Head of caudate nucleus (tissue), 42 donors: ENCODE data around the gene LYG1.
"Not testable (repeated sequence)": the region's sequence is repeated elsewhere in the genome, so short reads cannot be mapped to it uniquely, and the experiment has no call there.

ENCODE experiments used
- DNase-seq, 42 donors: peaks; one replicate each; pipeline versions ENCODE4 v3.0.0 to v3.0.0-alpha.2; 2020 to 2021; ENCODE audit warnings: mixed read lengths in 7 of 42
- intact Hi-C: fragments of 100-400 bp; cut with DNase I; formaldehyde crosslinking; loops from one replicate; pipeline ENCODE4 v1.15.0; 2022

Gene LYG1

GRCh38 chr2:99279969-99280695 lies 20.9 kb downstream of the LYG1 start:
- DNase-seq: no peak
- intact Hi-C loops: no loop called here

- DNase-seq: no peak
- intact Hi-C loops: no loop called here
Measured at GRCh38 chr2:99278793-99279291, 22.2 kb downstream of the LYG1 start.

GRCh38 chr2:99278195-99278765 lies 22.7 kb downstream of the LYG1 start:
- DNase-seq, intact Hi-C loops: not testable (repeated sequence)

- DNase-seq: no peak
- intact Hi-C loops: no loop called here
Measured at GRCh38 chr2:99275882-99276281, 25.1 kb downstream of the LYG1 start.

GRCh38 chr2:99261242-99261641 lies 39.8 kb downstream of the LYG1 start:
- DNase-seq: no peak
- intact Hi-C loops: no loop called here

GRCh38 chr2:99260184-99260583 lies 40.8 kb downstream of the LYG1 start:
- no peak for DNase-seq
- intact Hi-C loops: no loop called here

GRCh38 chr2:99259465-99259864 lies 41.5 kb downstream of the LYG1 start:
- intact Hi-C loops: no loop called here
- DNase-seq: no peak

GRCh38 chr2:99256677-99257076 lies 44.3 kb downstream of the LYG1 start:
- DNase-seq: no peak
- intact Hi-C loops: no loop called here

GRCh38 chr2:99255491-99256318 lies 45.3 kb downstream of the LYG1 start, which contains the start of gene LYG2:
TSS of gene LYG2 (minus strand) at chr2:99255666. CDS start at chr2:99254260, 1,406 bp downstream.
- intact Hi-C loops: no loop called here

GRCh38 chr2:99249951-99250350 lies 51.0 kb downstream of the LYG1 start:
- DNase-seq: no peak
- intact Hi-C loops: no loop called here

More at GRCh38 chr2:99255491-99256318, 45.3 kb downstream of the LYG1 start, which contains the start of gene LYG2:
- DNase-seq: no peak

- intact Hi-C loops: no loop called here
- DNase-seq: no peak
Measured at GRCh38 chr2:99242151-99242550, 58.8 kb downstream of the LYG1 start.

- no peak for DNase-seq
- intact Hi-C loops: no loop called here
Measured at GRCh38 chr2:99240431-99240830, 60.6 kb downstream of the LYG1 start.

- no peak for DNase-seq
- intact Hi-C loops: no loop called here
Measured at GRCh38 chr2:99238599-99238998, 62.4 kb downstream of the LYG1 start.
